Ishikawa (cell line): ENCODE data around the gene SPTSSA.

ENCODE experiments used
- CEBPB ChIP-seq: IDR thresholded peaks from 2 replicates; pipeline ENCODE4 v1.6.1; 2012
- CREB1 ChIP-seq: IDR thresholded peaks from 2 replicates; pipeline ENCODE4 v1.6.1; 2012; ENCODE audit warnings: low read depth
- EGR1 ChIP-seq: IDR thresholded peaks from 2 replicates; pipeline ENCODE4 v1.6.1; 2012
- EP300 ChIP-seq: IDR thresholded peaks from 2 replicates; pipeline ENCODE4 v1.6.1; 2012; ENCODE audit warnings: borderline replicate concordance
- FOXM1 ChIP-seq: IDR thresholded peaks from 2 replicates; pipeline ENCODE4 v1.6.1; 2012; ENCODE audit warnings: low read depth, borderline replicate concordance
- NFIC ChIP-seq: IDR thresholded peaks from 2 replicates; pipeline ENCODE4 v1.6.1; 2012
- RAD21 ChIP-seq: IDR thresholded peaks from 2 replicates; pipeline ENCODE4 v1.6.1; 2012; ENCODE audit warnings: low read depth
- TAF1 ChIP-seq: IDR thresholded peaks from 2 replicates; pipeline ENCODE4 v1.6.1; 2012; ENCODE audit warnings: low read depth, mild to moderate bottlenecking
- TCF12 ChIP-seq: IDR thresholded peaks from 2 replicates; pipeline ENCODE4 v1.6.1; 2012; ENCODE audit warnings: low read depth
- TEAD4 ChIP-seq: IDR thresholded peaks from 2 replicates; pipeline ENCODE4 v1.6.1; 2012
- YY1 ChIP-seq: IDR thresholded peaks from 2 replicates; pipeline ENCODE4 v1.6.1; 2012; ENCODE audit warnings: low read depth
- ZBTB7A ChIP-seq: IDR thresholded peaks from 2 replicates; pipeline ENCODE4 v1.6.1; 2012; ENCODE audit warnings: low read depth
- TF ChIP-seq, protein P1 (sequence below): IDR thresholded peaks from 2 replicates; pipeline ENCODE4 v1.6.1; 2012
- TF ChIP-seq, protein P2 (sequence below): IDR thresholded peaks from 2 replicates; pipeline ENCODE4 v1.6.1; 2012
- TF ChIP-seq, protein P3 (sequence below): IDR thresholded peaks from 2 replicates; pipeline ENCODE4 v1.6.1; 2012; ENCODE audit warnings: low read depth, mild to moderate bottlenecking

SPTSSA gene, protein sequence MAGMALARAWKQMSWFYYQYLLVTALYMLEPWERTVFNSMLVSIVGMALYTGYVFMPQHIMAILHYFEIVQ

DNA sequence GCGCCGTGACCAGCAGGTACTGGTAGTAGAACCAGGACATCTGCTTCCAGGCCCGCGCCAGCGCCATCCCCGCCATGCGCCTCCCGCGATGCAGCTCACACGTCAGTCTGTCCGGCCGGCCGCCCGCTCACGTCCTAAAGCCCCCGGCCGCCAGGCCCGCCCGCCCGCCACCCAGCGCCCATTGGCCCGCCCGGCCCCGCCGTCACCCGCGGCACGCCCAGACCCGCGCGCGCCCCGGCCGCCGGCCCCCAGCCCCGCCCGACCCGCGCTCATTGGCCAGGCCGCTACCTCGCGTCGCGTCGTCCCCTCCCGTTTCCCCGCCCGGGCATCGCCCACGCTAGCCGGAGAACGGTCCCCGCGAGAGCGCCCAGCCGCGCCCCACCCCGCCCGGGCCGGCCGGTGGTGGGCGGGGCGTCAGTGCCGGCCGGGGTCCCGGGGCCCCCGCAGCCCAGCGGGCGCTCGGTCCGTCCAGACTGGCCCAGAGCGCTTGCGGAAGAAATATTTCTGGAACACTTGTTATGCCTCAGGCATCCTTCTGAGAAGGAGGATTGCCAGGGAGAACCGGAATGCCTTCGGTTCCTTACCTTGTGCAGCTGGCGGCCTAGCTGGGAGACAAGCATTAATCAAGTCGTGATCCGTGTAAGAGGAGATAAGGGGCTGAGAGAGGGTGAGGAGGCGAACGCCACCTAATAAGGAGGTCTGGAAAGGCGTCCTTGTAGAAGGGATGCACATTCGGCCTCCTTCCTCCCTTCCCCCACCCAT, at the start of gene SPTSSA:
Gene SPTSSA (minus strand): TSS at position 109 of the 762 bp plus-strand sequence. CDS start 33 bp downstream, at position 76.
- TF ChIP-seq, protein P1, sequence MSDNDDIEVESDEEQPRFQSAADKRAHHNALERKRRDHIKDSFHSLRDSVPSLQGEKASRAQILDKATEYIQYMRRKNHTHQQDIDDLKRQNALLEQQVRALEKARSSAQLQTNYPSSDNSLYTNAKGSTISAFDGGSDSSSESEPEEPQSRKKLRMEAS, result peak; percentile 64
- TF ChIP-seq CEBPB (no peak), TCF12 (no peak), FOXM1 (no peak), TEAD4 (no peak), NFIC (0 out of 2 replicates have a peak, but pooled peaks have one; percentile 6), CREB1 (no peak), TAF1 (peak; percentile 82), RAD21 (no peak), ZBTB7A (peak; percentile 80), YY1 (peak; percentile 74; the same call in 1 of the 2 replicates), EP300 (no peak), EGR1 (peak; percentile 95)
- TF ChIP-seq, protein P2, sequence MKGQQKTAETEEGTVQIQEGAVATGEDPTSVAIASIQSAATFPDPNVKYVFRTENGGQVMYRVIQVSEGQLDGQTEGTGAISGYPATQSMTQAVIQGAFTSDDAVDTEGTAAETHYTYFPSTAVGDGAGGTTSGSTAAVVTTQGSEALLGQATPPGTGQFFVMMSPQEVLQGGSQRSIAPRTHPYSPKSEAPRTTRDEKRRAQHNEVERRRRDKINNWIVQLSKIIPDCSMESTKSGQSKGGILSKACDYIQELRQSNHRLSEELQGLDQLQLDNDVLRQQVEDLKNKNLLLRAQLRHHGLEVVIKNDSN, result no peak
- TF ChIP-seq, protein P3, sequence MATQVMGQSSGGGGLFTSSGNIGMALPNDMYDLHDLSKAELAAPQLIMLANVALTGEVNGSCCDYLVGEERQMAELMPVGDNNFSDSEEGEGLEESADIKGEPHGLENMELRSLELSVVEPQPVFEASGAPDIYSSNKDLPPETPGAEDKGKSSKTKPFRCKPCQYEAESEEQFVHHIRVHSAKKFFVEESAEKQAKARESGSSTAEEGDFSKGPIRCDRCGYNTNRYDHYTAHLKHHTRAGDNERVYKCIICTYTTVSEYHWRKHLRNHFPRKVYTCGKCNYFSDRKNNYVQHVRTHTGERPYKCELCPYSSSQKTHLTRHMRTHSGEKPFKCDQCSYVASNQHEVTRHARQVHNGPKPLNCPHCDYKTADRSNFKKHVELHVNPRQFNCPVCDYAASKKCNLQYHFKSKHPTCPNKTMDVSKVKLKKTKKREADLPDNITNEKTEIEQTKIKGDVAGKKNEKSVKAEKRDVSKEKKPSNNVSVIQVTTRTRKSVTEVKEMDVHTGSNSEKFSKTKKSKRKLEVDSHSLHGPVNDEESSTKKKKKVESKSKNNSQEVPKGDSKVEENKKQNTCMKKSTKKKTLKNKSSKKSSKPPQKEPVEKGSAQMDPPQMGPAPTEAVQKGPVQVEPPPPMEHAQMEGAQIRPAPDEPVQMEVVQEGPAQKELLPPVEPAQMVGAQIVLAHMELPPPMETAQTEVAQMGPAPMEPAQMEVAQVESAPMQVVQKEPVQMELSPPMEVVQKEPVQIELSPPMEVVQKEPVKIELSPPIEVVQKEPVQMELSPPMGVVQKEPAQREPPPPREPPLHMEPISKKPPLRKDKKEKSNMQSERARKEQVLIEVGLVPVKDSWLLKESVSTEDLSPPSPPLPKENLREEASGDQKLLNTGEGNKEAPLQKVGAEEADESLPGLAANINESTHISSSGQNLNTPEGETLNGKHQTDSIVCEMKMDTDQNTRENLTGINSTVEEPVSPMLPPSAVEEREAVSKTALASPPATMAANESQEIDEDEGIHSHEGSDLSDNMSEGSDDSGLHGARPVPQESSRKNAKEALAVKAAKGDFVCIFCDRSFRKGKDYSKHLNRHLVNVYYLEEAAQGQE, result no peak

DNA sequence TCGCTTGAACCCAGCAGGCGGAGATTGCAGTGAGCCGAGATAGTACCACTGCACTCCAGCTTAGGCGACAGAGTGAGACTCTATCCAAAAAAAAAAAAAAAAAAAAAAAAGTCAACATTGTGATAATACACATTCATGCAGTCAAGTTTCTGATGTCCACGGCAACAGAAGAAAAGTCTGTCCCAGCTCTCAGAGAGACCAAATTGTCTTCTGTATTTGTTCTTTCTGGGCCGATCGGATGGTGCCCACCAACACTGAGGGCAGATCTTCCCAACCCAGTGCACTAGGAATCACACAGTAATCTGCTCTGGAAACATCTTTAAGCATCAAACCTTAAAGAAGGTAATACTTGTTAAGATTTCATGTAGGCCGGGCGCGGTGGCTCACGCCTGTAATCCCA, 45.8 kb upstream of the SPTSSA start:
- TF ChIP-seq CEBPB (no peak), NFIC (no peak), ZBTB7A (no peak), RAD21 (no peak), TCF12 (no peak), YY1 (no peak), EGR1 (no peak), TEAD4 (no peak)
- TF ChIP-seq, protein P3, result no peak
- TF ChIP-seq, protein P1, result no peak

DNA sequence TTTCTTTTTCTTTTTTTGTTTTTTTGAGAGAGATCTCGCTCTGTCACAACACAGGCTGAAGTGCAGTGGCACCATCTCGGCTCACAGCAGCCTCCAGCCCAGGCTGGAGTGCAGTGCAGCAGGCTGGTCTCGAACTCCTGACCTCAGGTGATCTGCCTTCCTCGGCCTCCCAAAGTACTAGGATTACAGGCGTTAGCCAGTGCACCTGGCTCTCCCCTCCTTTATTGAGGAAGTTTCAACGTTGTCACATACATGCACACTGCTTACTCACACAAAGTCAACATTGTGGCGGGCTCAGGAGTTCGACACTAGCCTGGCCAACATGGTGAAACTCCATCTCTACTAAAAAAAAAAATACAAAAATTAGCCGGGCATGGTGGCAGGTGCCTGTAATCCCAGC, 45.4 kb upstream of the SPTSSA start:
- TF ChIP-seq, protein P1, result no peak
- no peak for TF ChIP-seq RAD21
- no peak for TF ChIP-seq ZBTB7A
- TF ChIP-seq EP300, result no peak
- no peak for TF ChIP-seq EGR1
- no peak for TF ChIP-seq CEBPB
- no peak for TF ChIP-seq TAF1
- TF ChIP-seq NFIC, result no peak

DNA sequence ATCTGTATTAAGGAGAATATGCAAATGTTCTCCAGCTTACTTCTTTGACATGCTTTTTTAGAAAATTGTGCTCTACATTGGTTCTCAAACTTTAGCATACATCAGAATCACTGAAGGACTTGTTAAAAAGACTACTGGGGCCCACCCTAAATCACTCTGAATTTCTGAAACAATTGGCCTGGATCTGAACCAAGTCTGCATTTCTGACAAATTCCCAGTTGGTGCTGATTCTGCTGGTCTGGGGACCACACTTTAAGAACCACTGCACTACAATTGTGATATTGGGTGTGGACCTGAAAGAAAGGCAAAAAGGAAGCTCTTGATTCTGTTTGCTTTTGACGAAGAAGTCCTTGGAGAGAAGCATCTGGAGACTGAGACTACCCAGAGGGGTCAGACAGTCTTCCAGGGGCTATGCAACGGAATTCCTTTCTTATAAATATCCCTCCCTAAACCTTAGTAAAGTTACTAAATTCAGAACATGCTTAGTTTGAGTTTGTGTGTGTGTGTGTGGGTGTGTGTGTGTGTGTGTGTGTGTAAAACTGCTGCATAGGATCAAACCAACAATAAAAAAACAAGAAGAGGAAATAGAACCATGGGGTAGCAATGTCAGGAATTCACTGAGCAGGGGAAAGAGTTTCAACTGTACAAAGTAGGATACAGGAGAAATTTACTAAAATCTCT, 40.6 kb upstream of the SPTSSA start:
- no peak for TF ChIP-seq CREB1
- TF ChIP-seq RAD21, result no peak
- TF ChIP-seq, protein P3, result no peak
- no peak for TF ChIP-seq TCF12
- TF ChIP-seq TEAD4, result no peak
